ENCODE measurements around the gene GMPS.
"Not testable (repeated sequence)": the region's sequence is repeated elsewhere in the genome, so short reads cannot be mapped to it uniquely, and the experiment has no call there.

Gene GMPS

DNA sequence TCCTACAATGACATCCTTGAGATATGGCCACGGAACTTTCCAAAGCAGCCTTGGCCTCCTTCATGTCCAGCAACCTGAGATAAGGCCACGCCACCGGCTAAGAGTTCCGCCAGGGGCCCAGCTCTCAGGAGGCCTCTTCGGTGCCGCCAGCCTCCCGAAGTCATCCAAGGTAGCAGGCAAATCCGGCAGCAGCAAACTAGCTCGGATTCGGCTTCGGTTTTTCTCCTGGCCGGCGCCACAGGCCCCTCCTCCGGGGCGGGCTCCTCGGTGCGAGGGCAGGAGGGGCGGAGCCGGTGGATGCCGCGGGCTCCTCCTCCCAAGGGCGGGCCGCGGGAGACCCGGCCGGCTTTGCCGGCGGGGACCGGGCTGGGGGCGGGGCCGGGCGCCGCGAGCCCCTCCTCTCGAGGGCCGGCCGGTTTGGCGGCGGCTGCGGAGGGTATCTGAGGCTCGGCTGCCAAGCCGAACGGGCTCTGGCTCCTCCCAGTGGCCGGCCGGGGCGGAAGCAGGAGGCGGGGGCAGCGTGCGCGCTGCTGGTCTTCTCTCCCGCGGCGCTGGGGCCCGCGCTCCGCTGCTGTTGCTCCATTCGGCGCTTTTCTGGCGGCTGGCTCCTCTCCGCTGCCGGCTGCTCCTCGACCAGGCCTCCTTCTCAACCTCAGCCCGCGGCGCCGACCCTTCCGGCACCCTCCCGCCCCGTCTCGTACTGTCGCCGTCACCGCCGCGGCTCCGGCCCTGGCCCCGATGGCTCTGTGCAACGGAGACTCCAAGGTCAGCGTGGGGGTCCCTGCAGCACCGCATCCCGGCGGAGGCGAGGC is at the start of gene GMPS:
Gene GMPS, plus strand, starts transcription at position 518 of the 812 bp plus-strand sequence. Its CDS starts 221 bp downstream, at position 739.
- DNase-seq: peak; percentile 98

DNA sequence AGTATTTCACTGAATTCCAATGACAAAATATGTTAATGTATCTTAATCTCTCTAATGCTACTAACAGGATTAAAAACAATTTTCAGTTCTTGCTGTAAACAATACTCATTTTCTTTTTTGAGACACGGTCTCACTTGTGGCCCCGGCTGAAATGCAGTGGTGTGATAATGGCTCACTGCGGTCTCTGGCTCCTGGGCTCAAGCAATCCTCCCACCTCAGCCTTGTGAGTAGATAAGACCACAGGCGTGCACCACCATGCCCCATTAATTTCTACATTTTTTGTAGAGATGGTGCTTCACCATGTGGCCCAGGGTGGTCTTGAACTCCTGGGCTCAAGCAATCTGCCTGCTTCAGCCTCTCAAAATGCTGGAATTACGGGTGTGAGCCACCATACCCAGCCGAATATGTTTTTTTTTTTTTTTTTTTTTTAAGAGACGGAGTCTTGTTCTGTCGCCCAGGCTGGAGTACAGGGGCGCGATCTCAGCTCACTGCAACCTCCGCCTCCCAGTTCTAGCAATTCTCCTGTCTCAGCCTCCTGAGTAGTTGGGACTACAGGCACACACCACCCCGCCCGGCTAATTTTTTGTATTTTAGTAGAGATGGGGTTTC is 41.9 kb upstream of the GMPS start:
- not testable (repeated sequence) for DNase-seq

DNA sequence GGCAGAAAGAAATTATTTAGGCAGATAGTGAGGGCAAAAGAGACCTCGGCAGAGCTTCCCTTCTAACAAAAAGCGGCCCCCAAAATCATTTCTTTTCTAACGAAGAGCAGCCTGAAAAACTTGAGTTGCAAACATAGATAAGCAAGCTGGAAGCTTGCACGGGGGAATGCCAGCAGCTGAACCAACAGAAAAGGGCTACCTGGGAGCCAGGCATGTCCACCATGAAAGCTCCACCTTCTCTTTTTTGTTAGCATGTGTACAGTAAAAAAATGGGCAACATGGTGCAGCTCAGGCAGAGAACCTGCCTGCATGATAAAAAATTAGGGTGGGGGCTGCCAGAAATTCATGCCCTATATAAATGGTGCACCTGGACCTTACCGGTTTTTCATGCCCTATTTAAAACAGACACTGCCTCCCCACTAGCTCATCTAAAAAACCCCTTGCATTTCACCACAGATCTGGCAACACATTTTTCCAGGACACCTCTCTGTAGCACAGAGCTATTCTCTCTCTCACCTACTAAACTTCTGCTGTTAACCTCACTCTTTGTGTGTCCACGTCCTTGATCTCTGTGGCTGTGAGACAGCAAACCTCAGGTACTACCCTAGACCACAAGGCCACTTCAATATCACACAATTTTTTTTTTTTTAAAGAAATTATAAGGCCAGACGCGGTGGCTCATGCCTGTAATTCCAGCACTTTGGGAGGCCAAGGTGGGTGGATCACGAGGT is 34.9 kb upstream of the GMPS start:
- no peak for DNase-seq

DNA sequence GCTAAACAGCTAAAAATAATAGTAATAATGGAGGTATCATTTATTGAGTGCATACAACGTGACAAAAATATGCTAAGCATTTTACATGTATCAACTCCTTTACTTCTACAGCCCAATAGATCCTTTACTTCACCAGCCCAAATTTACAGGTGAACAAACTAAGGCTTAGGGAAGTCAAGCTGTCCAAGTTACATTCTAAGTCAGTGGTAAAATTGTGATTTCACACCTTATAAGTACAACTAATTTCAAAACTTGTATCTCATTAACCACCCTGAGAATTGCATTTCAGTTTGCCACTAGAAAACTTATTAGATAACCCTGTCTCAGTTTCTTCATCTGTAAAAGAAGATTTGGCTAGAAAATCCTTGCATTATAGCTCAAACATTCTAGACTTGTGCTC is 26.9 kb upstream of the GMPS start:
- no peak for DNase-seq

DNA sequence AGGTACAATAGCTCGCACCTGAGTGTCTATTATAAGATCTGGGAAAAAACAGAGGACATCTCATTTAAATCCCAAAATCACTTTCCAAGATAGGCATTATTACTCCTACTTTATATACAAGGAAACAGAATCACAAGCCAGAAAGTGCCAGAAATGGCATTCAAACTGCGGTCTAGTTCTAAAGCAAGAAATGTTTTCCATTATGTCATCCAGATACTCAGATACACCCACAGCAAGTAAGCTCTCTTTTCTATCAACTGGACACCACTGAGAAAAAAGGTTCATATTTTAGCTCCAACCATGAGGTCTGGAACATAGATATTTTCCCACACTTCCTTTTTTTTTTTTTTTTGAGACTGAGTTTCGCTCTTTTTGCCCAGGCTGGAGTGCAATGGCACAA is 24.3 kb upstream of the GMPS start:
- DNase-seq: no peak

DNA sequence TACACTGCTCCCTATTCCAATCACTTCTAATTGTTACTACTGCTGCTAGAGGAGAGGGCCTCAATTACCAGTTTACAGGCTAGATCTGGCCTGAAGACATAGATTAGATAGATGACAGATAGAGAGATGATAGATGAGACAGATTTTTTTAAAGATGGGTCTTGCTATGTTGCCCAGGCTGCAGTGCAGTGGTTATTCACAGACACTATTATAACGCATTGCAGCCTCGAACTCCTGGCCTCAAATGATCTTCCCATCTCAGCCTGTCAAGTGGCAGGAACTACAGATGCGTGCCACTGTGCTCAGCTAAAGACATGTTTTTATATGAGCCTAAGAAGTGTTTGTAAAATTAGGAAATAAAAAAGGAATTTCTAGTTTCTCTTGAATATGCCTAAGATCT is 22.5 kb upstream of the GMPS start:
- no peak for DNase-seq

DNA sequence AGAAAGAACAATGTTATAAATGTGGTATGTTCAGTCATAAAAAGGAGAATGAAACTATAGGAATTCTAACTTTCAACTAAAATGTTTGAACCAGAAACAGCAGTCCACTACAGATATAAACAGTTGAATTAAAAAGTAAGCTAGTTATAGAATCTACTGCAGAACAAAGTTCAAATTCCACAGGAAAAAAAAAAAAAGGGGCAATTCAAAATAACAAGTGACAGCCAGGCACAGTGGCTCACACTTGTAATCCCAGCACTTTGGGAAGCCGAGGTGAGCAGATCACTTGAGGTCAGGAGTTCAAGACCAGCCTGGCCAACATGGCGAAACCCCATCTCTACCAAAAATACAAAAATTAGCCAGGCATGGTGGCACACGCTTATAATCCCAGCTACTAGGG is 21.0 kb upstream of the GMPS start:
- DNase-seq: not testable (repeated sequence)

DNA sequence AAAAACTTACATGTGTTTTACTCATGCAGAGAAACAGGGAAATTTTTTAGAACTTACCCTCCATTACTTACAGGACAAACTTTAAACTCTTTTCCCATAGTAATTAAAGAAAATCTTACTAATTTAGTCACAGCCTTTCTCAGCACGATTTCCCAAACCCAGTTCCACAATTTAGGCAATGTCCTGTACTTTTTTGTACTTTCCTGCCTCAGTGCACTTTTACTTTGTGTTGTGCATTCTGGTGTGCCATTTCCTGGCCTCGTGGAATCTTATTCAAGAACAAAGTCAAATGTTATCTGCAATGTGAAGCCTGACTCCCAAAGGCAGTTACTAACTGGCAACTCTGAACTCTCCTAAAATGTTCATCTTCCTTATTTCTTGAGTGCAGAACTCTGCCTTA is 18.1 kb upstream of the GMPS start:
- no peak for DNase-seq

DNA sequence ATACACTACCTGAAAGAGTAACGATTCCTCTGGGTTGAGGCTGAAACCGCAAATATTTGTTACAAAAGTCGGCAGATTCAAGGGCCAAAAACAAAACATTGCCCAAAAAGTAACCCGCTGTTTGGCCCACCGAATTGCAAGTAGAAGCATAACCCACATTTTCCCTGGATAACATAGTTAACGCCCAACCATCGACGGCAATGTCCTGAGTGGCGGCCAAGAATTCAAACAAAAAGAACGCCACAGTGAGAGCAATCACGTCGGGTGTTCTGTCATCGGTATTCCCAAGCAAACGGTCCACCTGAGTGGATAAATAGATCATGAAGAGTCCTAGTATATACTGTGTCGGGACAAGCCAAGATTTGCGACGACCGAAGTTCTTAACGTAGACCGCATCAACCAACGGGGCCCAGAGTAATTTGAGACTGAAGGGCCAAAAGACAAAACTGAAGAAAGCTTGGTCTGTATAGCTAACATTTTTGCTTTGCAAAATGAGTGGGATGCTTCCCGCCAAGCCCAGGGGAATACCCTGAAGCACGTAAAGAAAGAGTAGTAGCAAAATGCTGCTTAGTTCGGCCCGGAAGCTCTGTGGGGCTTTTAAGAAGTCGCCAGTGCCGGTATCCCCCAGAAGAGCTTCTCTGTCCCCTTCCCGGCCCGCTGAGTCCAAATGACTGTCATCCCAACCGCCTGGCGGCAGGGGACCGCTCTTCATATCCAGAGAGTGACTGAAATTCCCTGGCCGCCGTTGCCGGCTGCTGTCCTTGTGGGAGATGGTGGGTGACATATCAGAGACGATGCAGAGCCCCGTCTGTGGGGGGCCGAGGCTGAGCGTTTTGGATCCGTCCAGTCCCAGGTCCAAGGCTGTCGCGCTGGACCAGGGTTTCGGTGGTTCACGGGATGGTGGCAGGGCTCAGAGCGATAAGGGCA is 17.0 kb upstream of the GMPS start:
- DNase-seq: no peak

DNA sequence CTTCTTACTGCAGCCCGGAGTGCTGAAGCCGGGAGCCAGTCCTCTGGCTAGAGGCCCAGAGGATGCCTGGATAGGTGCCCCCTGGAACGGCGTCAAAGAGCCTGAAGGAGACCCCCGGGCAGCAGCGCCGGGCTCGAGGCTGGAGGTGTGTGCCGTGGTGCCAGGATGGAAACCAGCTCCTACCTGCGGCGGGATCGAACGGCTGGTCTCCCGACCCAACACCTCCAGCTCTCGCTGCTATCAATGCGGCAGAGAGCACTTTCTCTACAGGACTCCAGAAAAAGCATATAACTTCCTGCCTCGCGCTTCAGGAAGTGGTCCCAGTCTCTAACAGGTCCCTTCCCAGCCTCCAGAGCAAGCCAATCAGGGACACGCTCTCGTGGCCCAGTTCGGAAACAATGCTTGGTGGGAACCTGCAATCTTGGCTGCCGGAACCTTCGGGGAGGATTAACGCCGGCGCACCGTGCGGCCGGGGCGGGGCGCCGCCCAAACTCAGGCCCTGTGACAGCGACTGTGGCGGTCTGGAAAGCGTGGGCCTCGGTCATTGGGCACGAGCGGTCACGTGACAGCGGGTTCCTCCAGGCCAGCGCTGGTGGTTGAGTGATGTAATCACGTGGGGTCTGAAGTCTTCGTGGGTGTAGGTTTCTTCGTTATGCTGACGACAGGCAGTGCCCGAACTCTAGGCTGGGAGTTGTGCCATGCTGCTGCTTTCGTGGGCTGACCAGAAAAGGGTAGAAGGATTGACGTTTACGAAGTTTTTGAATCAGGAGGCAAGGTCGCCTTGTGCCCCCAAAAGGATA is 16.1 kb upstream of the GMPS start, which contains the start of gene SLC33A1:
Gene SLC33A1, minus strand, starts transcription at position 287 of the 800 bp plus-strand sequence. CDS start 430 bp downstream, outside the sequence.
- DNase-seq: peak; percentile 99

DNA sequence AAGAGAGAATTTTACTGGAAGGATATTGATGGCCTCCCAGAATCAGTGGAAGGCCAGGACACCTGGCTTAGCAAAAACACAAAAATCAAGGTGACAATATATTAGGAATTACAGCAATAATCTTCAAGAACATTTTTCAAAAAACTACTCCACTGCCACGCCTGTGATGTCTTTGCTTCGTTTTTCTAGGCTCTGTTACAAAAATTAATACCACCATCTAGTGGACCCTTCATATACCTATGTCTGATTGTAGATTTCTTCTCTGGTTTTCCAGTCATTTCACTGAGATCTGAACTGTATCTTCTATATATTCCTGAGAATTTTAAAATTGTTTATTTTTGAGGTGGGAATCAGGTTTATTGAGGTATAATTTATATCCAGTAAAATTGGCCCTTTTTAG is 10.6 kb upstream of the GMPS start:
- no peak for DNase-seq

DNA sequence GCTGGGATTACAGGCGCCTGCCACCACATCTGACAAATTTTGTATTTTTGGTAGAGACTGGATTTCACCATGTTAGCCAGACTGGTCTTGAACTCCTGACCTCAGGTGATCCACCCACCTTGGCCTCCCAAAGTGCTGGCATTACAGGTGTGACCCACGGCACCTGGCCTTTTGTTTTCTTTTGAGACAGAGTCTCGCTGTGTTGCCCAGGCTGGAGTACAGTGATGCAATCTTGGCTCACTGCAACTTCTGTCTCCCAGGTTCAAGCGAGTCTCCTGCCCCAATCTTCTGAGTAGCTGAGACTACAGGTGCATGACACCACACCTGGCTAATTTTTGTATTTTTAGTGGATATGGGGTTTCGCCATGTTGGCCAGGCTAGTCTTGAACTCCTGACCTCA is 10.0 kb upstream of the GMPS start:
- DNase-seq: not testable (repeated sequence)

DNA sequence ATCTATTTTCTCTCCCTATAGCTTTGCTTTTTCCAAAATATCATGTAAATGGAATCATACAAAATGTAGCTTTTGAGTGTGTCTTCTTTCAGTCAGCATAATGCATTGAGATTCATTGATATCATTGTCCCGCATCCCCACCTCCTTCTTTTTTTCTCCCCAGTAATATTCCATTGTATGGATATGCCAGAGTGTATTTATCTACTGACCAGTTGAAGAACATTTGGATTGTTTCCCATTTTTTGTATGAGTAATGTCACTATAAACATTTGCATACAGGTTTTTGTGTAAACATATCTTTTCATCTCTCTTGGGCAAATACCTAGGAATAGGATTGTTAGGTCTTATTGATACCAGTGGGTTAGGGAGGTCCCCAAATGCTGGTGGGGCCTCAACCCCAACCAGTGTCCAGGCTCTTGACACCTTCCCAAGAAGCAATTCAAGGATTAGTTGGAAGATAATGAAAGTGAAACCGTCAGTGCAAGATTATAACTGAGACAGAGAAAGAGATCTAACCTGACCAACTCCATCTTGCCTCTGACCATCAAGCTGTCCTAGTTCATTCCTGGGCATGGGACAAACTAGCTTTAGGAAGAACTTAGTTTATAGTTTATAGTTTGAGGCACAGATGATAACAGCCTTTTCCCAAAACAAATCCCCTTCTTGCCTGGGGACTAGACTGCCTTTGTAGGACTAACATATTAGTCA is 8.8 kb upstream of the GMPS start:
- no peak for DNase-seq

DNA sequence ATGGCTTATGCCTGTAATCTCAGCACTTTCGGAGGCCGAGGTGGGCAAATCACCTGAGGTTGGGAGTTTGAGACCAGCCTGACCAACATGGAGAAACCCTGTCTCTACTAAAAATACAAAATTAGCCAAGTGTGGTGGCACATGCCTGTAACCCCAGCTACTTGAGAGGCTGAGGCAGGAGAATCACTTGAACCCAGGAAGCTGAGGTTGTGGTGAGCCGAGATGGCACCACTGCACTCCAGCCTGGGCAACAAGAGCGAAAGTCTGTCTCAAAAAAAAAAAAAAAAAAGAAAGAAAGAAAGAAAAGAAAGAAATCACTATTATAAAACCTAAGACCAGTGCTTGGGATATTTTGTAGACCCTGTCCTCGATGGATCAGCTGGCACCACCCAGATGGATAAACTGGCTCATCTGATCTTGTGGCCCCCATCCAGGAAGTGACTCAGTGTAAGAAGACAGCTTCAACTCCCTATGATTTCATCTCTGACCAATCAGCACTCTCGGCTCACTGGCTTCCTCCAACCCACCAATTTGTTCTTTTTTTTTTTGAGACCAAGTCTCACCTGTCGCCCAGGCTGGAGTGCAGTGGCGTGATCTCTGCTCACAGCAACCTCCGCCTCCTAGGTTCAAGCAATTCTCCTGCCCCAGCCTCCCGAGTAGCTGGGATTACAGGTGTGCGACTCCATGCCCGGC is 8.0 kb upstream of the GMPS start:
- peak; percentile 41 for DNase-seq

DNA sequence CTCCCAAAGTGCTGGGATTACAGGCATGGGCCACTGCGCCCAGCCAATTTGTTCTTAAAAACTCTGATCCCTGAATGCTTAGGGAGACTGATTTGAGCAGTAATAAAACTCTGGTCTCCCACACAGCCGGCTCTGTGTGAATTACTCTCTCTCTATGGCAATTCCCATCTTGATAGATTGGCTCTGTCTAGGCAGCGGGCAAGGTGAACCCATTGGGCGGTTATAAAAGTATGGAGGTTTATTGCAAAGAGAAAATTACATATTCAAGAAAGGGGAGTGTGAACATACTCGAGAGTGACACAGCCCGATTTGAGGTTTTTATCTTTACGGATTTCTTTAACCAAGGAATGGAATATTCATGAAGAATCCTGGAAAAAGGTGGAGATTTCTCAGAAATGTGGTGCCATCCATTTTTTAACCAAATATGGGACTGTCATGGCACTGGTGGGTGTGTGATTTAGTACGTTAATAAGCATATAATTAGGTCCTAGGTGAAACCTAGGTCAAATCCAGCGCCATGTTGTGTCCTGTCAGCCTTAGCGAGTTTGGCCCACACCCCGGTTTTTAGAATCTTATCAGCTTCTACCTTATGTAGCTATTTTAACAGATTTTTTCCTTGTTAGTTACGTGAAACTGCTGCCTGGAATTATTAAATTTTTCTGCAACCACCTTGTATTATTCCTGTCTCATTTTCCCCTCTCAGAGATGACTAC is 7.2 kb upstream of the GMPS start:
- DNase-seq: no peak

DNA sequence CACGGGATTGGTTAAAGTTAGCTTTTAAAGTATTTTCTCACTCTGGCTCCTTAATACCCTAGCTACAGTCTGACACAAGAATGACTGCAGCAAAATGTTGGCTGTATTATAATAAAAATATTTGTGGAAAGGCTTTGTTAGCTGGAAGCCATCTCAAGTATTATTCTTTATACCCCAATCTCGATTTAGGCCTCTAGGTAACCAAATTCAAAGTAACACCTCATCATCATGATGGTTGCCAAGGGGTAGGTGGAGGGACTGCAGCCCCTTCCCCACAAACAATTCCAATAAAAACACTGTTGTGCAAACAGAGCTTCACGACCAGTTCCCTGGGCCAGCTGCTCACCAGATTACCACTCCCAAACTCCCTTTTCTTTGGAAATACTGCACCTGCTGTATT is 759 bp upstream of the GMPS start:
- DNase-seq: no peak

DNA sequence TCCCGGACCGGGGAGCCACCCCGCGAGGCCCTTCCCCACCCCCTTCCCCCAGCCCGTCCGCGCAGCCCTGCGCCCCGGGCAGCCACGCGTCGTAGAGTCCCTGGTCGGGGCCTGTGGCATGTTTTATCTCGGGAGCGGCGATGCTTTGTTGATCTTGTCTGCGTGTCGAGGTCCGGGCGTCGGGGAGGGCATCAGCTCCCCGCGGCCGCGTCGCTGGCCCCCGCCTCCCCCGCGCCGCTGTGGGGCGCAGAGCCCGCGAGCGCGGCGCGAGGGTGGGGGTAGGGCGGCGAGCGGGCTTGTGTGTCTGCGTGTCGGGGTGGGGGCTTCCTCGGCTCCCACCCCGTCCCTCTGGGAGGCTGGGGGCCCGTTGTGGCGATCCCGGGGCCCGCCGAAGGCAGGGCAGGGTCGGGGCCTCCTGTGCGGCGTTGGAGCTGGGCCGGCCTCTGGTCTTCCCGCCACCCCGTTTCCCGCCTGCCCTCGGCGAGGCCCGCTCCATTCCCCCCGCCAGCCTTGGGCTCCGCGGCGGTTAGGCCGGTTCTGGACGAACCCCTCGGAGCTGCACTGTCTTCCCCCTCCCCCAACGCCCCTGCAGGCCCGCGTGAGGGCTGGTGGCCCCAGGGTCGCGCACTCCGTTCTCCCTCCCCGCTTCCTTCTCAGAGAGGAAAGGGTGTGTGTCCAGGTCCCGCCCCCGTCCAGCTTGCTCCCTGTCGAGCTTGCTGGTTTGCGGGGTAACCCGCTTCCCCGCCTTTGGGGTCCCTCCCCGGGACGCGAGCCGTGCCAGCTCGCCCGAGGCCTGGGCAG is 695 bp downstream of the GMPS start:
- DNase-seq: peak; percentile 27

DNA sequence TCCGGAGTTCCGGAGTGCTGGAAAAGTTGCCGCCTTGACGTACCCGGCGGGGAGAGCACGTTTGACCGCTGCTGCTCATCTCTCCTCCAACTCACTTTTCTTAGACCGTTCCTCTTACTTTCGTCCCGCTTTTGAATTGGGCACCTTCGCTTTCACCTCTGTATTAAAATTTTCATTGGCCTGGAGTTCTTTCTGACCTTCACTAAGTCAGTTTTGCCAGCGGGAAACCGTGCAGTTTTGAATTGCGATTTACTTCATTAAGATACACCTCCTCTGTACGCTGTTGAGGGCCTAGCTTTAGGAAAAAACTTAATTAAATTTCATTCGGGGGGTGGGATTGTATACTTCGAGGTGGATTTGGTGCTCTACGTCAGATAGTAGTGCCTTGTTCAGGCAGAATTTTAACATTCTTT is 1.3 kb downstream of the GMPS start:
- no peak for DNase-seq
